IMR-90 (cell line): ENCODE measurements around the gene CDHR3. TPM values are rescaled to one million over a fixed set of nuclear protein-coding genes. Genes with fewer than 3 reads are reported as not detected.

Experiments used
- ATAC-seq: fragments of 200-7000 bp; cut with Tn5 transposase; 2 replicates; pipeline ENCODE4 v1.9.1; 2020; ENCODE audit warnings: low read depth, mild to moderate bottlenecking, moderate library complexity
- BruUV-seq: library from RNA; stranded (reverse); fragments of 400-500 nt; replicated peaks from 2 replicates; lab custom pipeline; 2021; lab: Mats Ljungman, UMichigan
- CTCF ChIA-PET: fragments of 300-600 bp; formaldehyde crosslinking; extraction: SDS; loops from one replicate; lab custom pipeline; 2021; ENCODE audit warnings: antibody characterized with exemption; lab: Yijun Ruan, JAX
- POLR2A ChIA-PET: fragments of 300-600 bp; sonication (Branson Sonifier 250); formaldehyde crosslinking; loops from one replicate; lab custom pipeline; 2022; ENCODE audit warnings: antibody characterized with exemption; ENCODE audit not compliant: unreplicated experiment; lab: Charles Lee
- DNase-seq: peaks from one replicate; pipeline ENCODE4 v3.0.0; 2013
- H2AFZ ChIP-seq: replicated peaks from 2 replicates; pipeline ENCODE3; 2013; ENCODE audit warnings: low read length, mild to moderate bottlenecking; ENCODE audit not compliant: poor library complexity
- H2AK5ac ChIP-seq: 2 replicates; pipeline ENCODE4 v1.6.1; 2013; ENCODE audit warnings: low read depth, low read length, inconsistent platforms
- H2AK9ac ChIP-seq: replicated peaks from 2 replicates; pipeline ENCODE3; 2013; ENCODE audit warnings: mild to moderate bottlenecking, low read depth, low read length, moderate library complexity; ENCODE audit not compliant: poor library complexity
- H2BK120ac ChIP-seq: 2 replicates; pipeline ENCODE4 v1.6.1; 2013; ENCODE audit warnings: low read depth, low read length, inconsistent platforms
- H2BK15ac ChIP-seq: 3 replicates; pipeline ENCODE4 v1.6.1; 2013; ENCODE audit warnings: low read depth, low read length, inconsistent platforms
- H2BK20ac ChIP-seq: 2 replicates; pipeline ENCODE4 v1.6.1; 2013; ENCODE audit warnings: low read depth, mild to moderate bottlenecking, inconsistent platforms, low read length, moderate library complexity
- H2BK5ac ChIP-seq: 2 replicates; pipeline ENCODE4 v1.6.1; 2013; ENCODE audit warnings: mild to moderate bottlenecking, low read depth, low read length, inconsistent platforms; ENCODE audit not compliant: poor library complexity, severe bottlenecking
- H3K14ac ChIP-seq: replicated peaks from 2 replicates; pipeline ENCODE4 v1.6.1; 2013; ENCODE audit warnings: low read depth, low read length, inconsistent platforms
- H3K18ac ChIP-seq: 2 replicates; pipeline ENCODE4 v1.6.1; 2013; ENCODE audit warnings: low read depth, low read length, control low read depth
- H3K23ac ChIP-seq: 2 replicates; pipeline ENCODE4 v1.6.1; 2013; ENCODE audit warnings: low read depth, low read length, inconsistent platforms
- H3K27ac ChIP-seq: 2 replicates; pipeline ENCODE4 v1.5.1; 2013; ENCODE audit warnings: mild to moderate bottlenecking, control low read depth, low read length; ENCODE audit not compliant: insufficient read depth
- H3K27me3 ChIP-seq: 2 replicates; pipeline ENCODE4 v1.6.1; 2013; ENCODE audit warnings: low read length; ENCODE audit not compliant: control insufficient read depth, insufficient read depth
- H3K36me3 ChIP-seq: 2 replicates; pipeline ENCODE4 v1.6.1; 2013; ENCODE audit warnings: low read length, mixed read lengths; ENCODE audit not compliant: control insufficient read depth, insufficient read depth
- H3K4ac ChIP-seq: 2 replicates; pipeline ENCODE4 v1.6.1; 2013; ENCODE audit warnings: low read depth, low read length, inconsistent platforms
- H3K4me1 ChIP-seq: 2 replicates; pipeline ENCODE4 v1.6.1; 2013; ENCODE audit warnings: low read length, mixed read lengths; ENCODE audit not compliant: control insufficient read depth, insufficient read depth
- H3K4me2 ChIP-seq: 2 replicates; pipeline ENCODE4 v1.6.1; 2013; ENCODE audit warnings: low read depth, mild to moderate bottlenecking, control low read depth, low read length, moderate library complexity
- H3K4me3 ChIP-seq: 2 replicates; pipeline ENCODE4 v1.5.1; 2013; ENCODE audit warnings: low read depth, mild to moderate bottlenecking, control low read depth, low read length, moderate library complexity; ENCODE audit not compliant: insufficient read depth
- H3K56ac ChIP-seq: 2 replicates; pipeline ENCODE4 v1.6.1; 2013; ENCODE audit warnings: low read length, inconsistent platforms; ENCODE audit not compliant: insufficient read depth; ENCODE audit errors: extremely low read depth
- H3K79me1 ChIP-seq, 2 experiments: 2 replicates each; pipeline ENCODE4 v1.6.1; 2013; ENCODE audit warnings: low read length in 2 of 2, inconsistent platforms in 1 of 2, low read depth in 1 of 2
- H3K9ac ChIP-seq: 2 replicates; pipeline ENCODE4 v1.6.1; 2013; ENCODE audit warnings: low read depth, low read length, control low read depth
- H3K9me1 ChIP-seq: 2 replicates; pipeline ENCODE4 v1.6.1; 2013; ENCODE audit warnings: low read length, inconsistent platforms; ENCODE audit not compliant: insufficient read depth
- H3K9me3 ChIP-seq: 2 replicates; pipeline ENCODE4 v1.6.1; 2013; ENCODE audit warnings: low read length; ENCODE audit not compliant: control insufficient read depth, insufficient read depth
- H4K20me1 ChIP-seq: 2 replicates; pipeline ENCODE4 v1.6.1; 2013; ENCODE audit warnings: low read length, inconsistent platforms; ENCODE audit not compliant: insufficient read depth
- H4K5ac ChIP-seq: 2 replicates; pipeline ENCODE4 v1.6.1; 2013; ENCODE audit warnings: mild to moderate bottlenecking, low read depth, low read length, control low read depth
- H4K8ac ChIP-seq, 2 experiments: 2 replicates each; pipeline ENCODE4 v1.6.1; 2013; ENCODE audit warnings: low read depth in 2 of 2, low read length in 2 of 2, control low read depth in 1 of 2, inconsistent platforms in 1 of 2
- H4K91ac ChIP-seq: 2 replicates; pipeline ENCODE4 v1.6.1; 2013; ENCODE audit warnings: low read depth, low read length, inconsistent platforms; ENCODE audit not compliant: insufficient read depth
- BHLHE40 ChIP-seq: fragments of 150-350 bp; IDR thresholded peaks from 2 replicates; pipeline ENCODE4 v1.6.1; 2016; ENCODE audit warnings: mild to moderate bottlenecking, low read depth, low read length
- CEBPB ChIP-seq: IDR thresholded peaks from 2 replicates; pipeline ENCODE4 v1.6.1; 2012; ENCODE audit warnings: low read depth, low read length, improper control_type of control experiment
- CHD1 ChIP-seq: IDR thresholded peaks from 2 replicates; pipeline ENCODE4 v1.6.1; 2012; ENCODE audit warnings: low read depth, low read length, improper control_type of control experiment
- CTCF ChIP-seq: conservative IDR thresholded peaks from 2 replicates; pipeline ENCODE4 v1.5.1; 2012; ENCODE audit warnings: mild to moderate bottlenecking, low read depth, low read length, improper control_type of control experiment
- ELK1 ChIP-seq: fragments of 150-350 bp; IDR thresholded peaks from 2 replicates; pipeline ENCODE4 v1.6.1; 2016; ENCODE audit warnings: low read depth, mild to moderate bottlenecking, low read length, moderate library complexity, borderline replicate concordance
- FOS ChIP-seq: fragments of 150-350 bp; IDR thresholded peaks from 2 replicates; pipeline ENCODE4 v1.6.1; 2016; ENCODE audit warnings: low read depth, low read length
- MAFK ChIP-seq: IDR thresholded peaks from 2 replicates; pipeline ENCODE4 v1.6.1; 2012; ENCODE audit warnings: low read depth, low read length, improper control_type of control experiment
- MAZ ChIP-seq: IDR thresholded peaks from 2 replicates; pipeline ENCODE4 v1.6.1; 2012; ENCODE audit warnings: low read depth, mild to moderate bottlenecking, low read length, improper control_type of control experiment, moderate library complexity, borderline replicate concordance
- MXI1 ChIP-seq: IDR thresholded peaks from 2 replicates; pipeline ENCODE4 v1.6.1; 2012; ENCODE audit warnings: low read depth, mild to moderate bottlenecking, low read length, moderate library complexity, borderline replicate concordance
- NFE2L2 ChIP-seq: fragments of 150-350 bp; IDR thresholded peaks from 2 replicates; pipeline ENCODE4 v1.6.1; 2016; ENCODE audit warnings: low read depth, mild to moderate bottlenecking, low read length
- RAD21 ChIP-seq: IDR thresholded peaks from 2 replicates; pipeline ENCODE4 v1.6.1; 2012; ENCODE audit warnings: low read length, improper control_type of control experiment
- RCOR1 ChIP-seq: IDR thresholded peaks from 2 replicates; pipeline ENCODE4 v1.6.1; 2012; ENCODE audit warnings: mild to moderate bottlenecking, low read length, improper control_type of control experiment; ENCODE audit not compliant: insufficient replicate concordance
- RFX5 ChIP-seq: IDR thresholded peaks from 2 replicates; pipeline ENCODE4 v1.8.0; 2012; ENCODE audit warnings: low read depth, mild to moderate bottlenecking, low read length, moderate library complexity
- SMC3 ChIP-seq: fragments of 150-350 bp; IDR thresholded peaks from 2 replicates; pipeline ENCODE4 v1.6.1; 2016; ENCODE audit warnings: low read depth, mild to moderate bottlenecking, antibody characterized with exemption, low read length, moderate library complexity
- WGBS, 2 experiments: methylation state at CpG; one replicate each; pipeline versions ENCODE4 v1.1.5 to v1.1.7; 2013; ENCODE audit warnings: missing lambda C conversion rate in 2 of 2; ENCODE audit not compliant: insufficient read length in 1 of 2; ENCODE audit errors: extremely low coverage in 2 of 2; 5-methylcytosine and 5-hydroxymethylcytosine counted together
- dilution Hi-C: fragments of 300-500 bp; cut with HindIII; formaldehyde crosslinking; loops from one replicate; pipeline ENCODE4 v1.14.3; 2018; ENCODE audit warnings: low sequenced_read_pairs; ENCODE audit not compliant: unreplicated experiment
- in situ Hi-C: fragments of 300-500 bp; cut with MboI; formaldehyde crosslinking; loops from 3 replicates; pipeline ENCODE4 v1.14.3; 2019; ENCODE audit warnings: low sequenced_read_pairs, inconsistent platforms, mixed read lengths
- intact Hi-C: fragments of 100-400 bp; cut with micrococcal nuclease; formaldehyde crosslinking; loops from 2 replicates; pipeline ENCODE4 v1.10.0; 2022
- polyA plus RNA-seq, 3 experiments: library from polyadenylated mRNA; depleted of rRNA; stranded (reverse); fragments of >200 nt; gene quantifications; 2 replicates each; pipeline ENCODE4 v1.2.3, GENCODE V29; 2012; ENCODE audit warnings: low replicate concordance in 1 of 3
- total RNA-seq: library from RNA; depleted of rRNA; stranded (reverse); fragments of >200 nt; gene quantifications from 2 replicates; pipeline ENCODE4 v1.2.3, GENCODE V29; 2012
- TF ChIP-seq, protein P1 (sequence below): fragments of 150-350 bp; IDR thresholded peaks from 2 replicates; pipeline ENCODE4 v1.6.1; 2017; ENCODE audit warnings: mild to moderate bottlenecking, antibody characterized with exemption, low read length, low read depth

Gene CDHR3
- total and polyA plus RNA-seq, 2 of the 4 experiments (the other 2 are of a cell fraction), result 0.96 to 1.6 TPM

- Histone ChIP-seq H3K4me2 (no peak overlapping the region), H4K20me1 (no peaks in the 10 kb centered on the region), H2AK5ac (no peak overlapping the region), H3K9me1 (no peaks in the 10 kb centered on the region), H3K79me1 (no peaks in the 10 kb centered on the region), H2BK20ac (no peak overlapping the region), H3K9me3 (no peaks in the 10 kb centered on the region), H2AFZ (no peak overlapping the region), H4K8ac (no peak overlapping the region), H3K9ac (no peak overlapping the region), H3K56ac (no peak overlapping the region), H3K18ac (no peak overlapping the region), H3K4me1 (no peaks in the 10 kb centered on the region), H2AK9ac (no peak overlapping the region), H2BK120ac (no peak overlapping the region), H3K4me3 (no peak overlapping the region), H3K27me3 (no peaks in the 10 kb centered on the region; the same call in 1 of the 2 replicates), H2BK15ac (no peak overlapping the region), H4K5ac (no peak overlapping the region), H3K23ac (no peak overlapping the region), H4K91ac (no peak overlapping the region), H3K27ac (no peak overlapping the region), H3K4ac (no peak overlapping the region), H3K14ac (no peak overlapping the region), H2BK5ac (no peak overlapping the region), H3K36me3 (no peaks in the 10 kb centered on the region)
- dilution Hi-C loops, result no loop called here
- DNase-seq (no peak), ATAC-seq (no peak)
- POLR2A ChIA-PET, result interaction anchor here (0.6 kb wide), 1 partner anchor 31 kb away, joined by 3 read pairs; the partner anchor contains the start of gene SYPL1
- in situ Hi-C loops, result no loop called here
- intact Hi-C loops, result no loop called here
- 71% methylated on average over 3 of the region's 6 CpGs; no CpG with 5 or more reads in 1 of the 2 experiments for WGBS, 2 experiments
- CTCF ChIA-PET, result interaction anchor here (0.7 to 1.0 kb wide), 2 partner anchors 73 to 374 kb away, joined by 3 to 6 read pairs; no protein-coding TSS in a partner anchor
- no TSS peak for BruUV-seq
- no peak for TF ChIP-seq CHD1
- no peak for TF ChIP-seq RCOR1
- no peak for TF ChIP-seq RAD21
- TF ChIP-seq CEBPB, result no peak
- TF ChIP-seq ELK1, result no peak
- no peak for TF ChIP-seq MXI1
- TF ChIP-seq MAFK, result no peak
- TF ChIP-seq NFE2L2, result no peak
- TF ChIP-seq SMC3, result no peak
- no peak for TF ChIP-seq CTCF
- TF ChIP-seq BHLHE40, result no peak
- TF ChIP-seq, protein P1, sequence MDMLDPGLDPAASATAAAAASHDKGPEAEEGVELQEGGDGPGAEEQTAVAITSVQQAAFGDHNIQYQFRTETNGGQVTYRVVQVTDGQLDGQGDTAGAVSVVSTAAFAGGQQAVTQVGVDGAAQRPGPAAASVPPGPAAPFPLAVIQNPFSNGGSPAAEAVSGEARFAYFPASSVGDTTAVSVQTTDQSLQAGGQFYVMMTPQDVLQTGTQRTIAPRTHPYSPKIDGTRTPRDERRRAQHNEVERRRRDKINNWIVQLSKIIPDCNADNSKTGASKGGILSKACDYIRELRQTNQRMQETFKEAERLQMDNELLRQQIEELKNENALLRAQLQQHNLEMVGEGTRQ, result no peak
- TF ChIP-seq MAZ, result no peak
- TF ChIP-seq RFX5, result no peak
- no peak for TF ChIP-seq FOS
These were observed 117.4 kb downstream of the CDHR3 start for GRCh38 chr7:106080300-106080987.
